IPS DF 6.9 (cell line): Measurements from ENCODE around the gene PGAP1.

ENCODE experiments used
- DNase-seq: peaks from one replicate; pipeline ENCODE4 v3.0.0-alpha.2; 2013; ENCODE audit warnings: low read depth, low spot score
- H3K27ac ChIP-seq: one replicate; pipeline ENCODE4 v1.5.1; 2013; ENCODE audit warnings: low read length, control low read depth
- H3K27me3 ChIP-seq: 2 replicates; pipeline ENCODE4 v1.6.1; 2013; ENCODE audit warnings: mild to moderate bottlenecking, low read length; ENCODE audit not compliant: control insufficient read depth, insufficient read depth
- H3K36me3 ChIP-seq: 2 replicates; pipeline ENCODE4 v1.6.1; 2013; ENCODE audit warnings: low read length; ENCODE audit not compliant: control insufficient read depth, insufficient read depth
- H3K4me1 ChIP-seq: 2 replicates; pipeline ENCODE4 v1.6.1; 2013; ENCODE audit warnings: low read length; ENCODE audit not compliant: control insufficient read depth, insufficient read depth
- H3K4me3 ChIP-seq: 2 replicates; pipeline ENCODE4 v1.5.1; 2013; ENCODE audit warnings: mild to moderate bottlenecking, low read length
- H3K9me3 ChIP-seq: 2 replicates; pipeline ENCODE4 v1.6.1; 2013; ENCODE audit warnings: low read length, inconsistent platforms; ENCODE audit not compliant: control insufficient read depth, insufficient read depth
- WGBS: extraction: QIAGEN DNeasy Blood & Tissue Kit; methylation state at CpG from one replicate; pipeline ENCODE4 v1.1.7; 2013; ENCODE audit warnings: mixed read lengths, missing lambda C conversion rate; ENCODE audit not compliant: insufficient read length, insufficient coverage; 5-methylcytosine and 5-hydroxymethylcytosine counted together

The PGAP1 gene

DNA sequence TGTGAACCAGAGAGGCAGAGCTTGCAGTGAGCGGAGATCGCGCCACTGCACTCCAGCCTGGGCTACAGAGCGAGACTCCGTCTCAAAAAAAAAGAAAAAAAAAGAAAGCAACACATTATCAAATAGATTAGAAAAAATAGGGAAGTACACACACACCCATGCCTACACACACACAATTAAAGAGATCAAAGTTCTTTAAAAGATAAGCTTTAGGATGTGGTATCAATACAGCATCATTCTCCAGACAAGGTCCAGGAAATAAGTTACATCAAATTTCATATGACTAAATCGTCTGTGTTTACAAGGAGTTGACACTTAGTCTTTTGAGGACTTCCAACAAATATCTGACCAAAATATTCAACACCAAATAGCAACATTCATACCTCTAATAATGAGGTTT is 25.7 kb downstream of the PGAP1 start:
- Histone ChIP-seq H3K27me3 (no peaks in the 10 kb centered on the region), H3K36me3 (no peaks in the 10 kb centered on the region), H3K4me3 (no peak overlapping the region), H3K9me3 (no peaks in the 10 kb centered on the region), H3K4me1 (no peaks in the 10 kb centered on the region), H3K27ac (no peak overlapping the region)
- no peak for DNase-seq
- WGBS: no CpG with 5 or more reads among the region's 6 CpGs

- Histone ChIP-seq H3K27me3 (no peaks in the 10 kb centered on the region), H3K36me3 (no peaks in the 10 kb centered on the region), H3K4me3 (no peak overlapping the region), H3K27ac (no peak overlapping the region), H3K9me3 (no peaks in the 10 kb centered on the region), H3K4me1 (no peaks in the 10 kb centered on the region)
- no CpG with 5 or more reads among the region's 3 CpGs for WGBS
- DNase-seq: no peak
Observed at GRCh38 chr2:196899976-196900375, 26.5 kb downstream of the PGAP1 start.

DNA sequence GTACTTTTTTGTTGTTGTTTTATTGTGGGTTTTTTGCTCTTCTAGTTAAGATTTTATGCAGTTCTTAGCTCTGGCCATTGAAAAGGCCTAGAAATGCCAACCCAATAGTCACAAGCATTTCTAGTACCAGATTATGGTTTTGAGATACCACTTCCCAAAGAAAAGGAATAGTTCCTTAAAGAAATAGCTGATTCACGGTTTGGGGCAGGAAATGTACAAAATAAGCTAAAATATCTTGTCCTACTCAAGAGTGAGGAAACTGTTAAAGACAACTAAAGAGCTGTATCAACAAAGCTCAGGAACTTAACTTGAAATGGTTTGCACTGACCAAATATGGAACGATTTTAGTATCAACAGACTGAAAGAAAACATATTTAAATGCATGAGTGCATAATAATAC is 35.4 kb downstream of the PGAP1 start:
- Histone ChIP-seq H3K27ac (no peak overlapping the region), H3K9me3 (no peaks in the 10 kb centered on the region), H3K4me3 (no peak overlapping the region), H3K4me1 (no peaks in the 10 kb centered on the region), H3K36me3 (no peaks in the 10 kb centered on the region), H3K27me3 (no peaks in the 10 kb centered on the region)
- DNase-seq: no peak
- WGBS: no CpG with 5 or more reads among the region's 2 CpGs

DNA sequence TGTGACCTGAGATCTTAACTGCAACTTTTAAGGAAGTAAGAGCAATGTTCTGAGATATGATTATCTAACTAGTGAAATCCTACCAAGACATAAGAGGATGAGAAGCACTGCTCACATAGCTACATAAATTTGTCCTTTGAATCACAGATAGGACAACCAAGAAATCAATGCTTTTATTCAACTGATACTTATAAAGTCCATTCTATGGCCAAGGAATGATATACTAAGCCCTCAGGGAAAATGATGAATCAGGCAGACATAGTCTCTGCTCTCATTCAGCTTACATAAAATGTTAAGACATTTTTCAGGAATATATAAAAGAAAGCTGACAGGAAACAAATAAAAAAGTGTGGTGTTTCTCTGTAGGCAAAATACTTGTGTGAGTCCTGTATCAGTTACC is 39.1 kb downstream of the PGAP1 start:
- Histone ChIP-seq H3K4me3 (no peak overlapping the region), H3K36me3 (no peaks in the 10 kb centered on the region), H3K4me1 (no peaks in the 10 kb centered on the region), H3K27ac (no peak overlapping the region), H3K27me3 (no peaks in the 10 kb centered on the region), H3K9me3 (no peaks in the 10 kb centered on the region)
- DNase-seq: no peak

GRCh38 chr2:196884368-196884767 is 42.1 kb downstream of the PGAP1 start:
- H3K4me3 ChIP-seq: no peak overlapping the region
- no peaks in the 10 kb centered on the region for H3K27me3 ChIP-seq
- DNase-seq: no peak
- H3K27ac ChIP-seq: no peak overlapping the region
- no peaks in the 10 kb centered on the region for H3K4me1 ChIP-seq
- H3K36me3 ChIP-seq: no peaks in the 10 kb centered on the region
- no CpG with 5 or more reads among the region's 2 CpGs for WGBS
- H3K9me3 ChIP-seq: no peaks in the 10 kb centered on the region

GRCh38 chr2:196876364-196876763 is 50.1 kb downstream of the PGAP1 start:
- no peaks in the 10 kb centered on the region for H3K4me1 ChIP-seq
- DNase-seq: no peak
- WGBS: no CpG with 5 or more reads among the region's 1 CpG
- H3K9me3 ChIP-seq: no peaks in the 10 kb centered on the region
- H3K27ac ChIP-seq: no peak overlapping the region
- H3K27me3 ChIP-seq: no peaks in the 10 kb centered on the region
- no peak overlapping the region for H3K4me3 ChIP-seq
- no peaks in the 10 kb centered on the region for H3K36me3 ChIP-seq

DNA sequence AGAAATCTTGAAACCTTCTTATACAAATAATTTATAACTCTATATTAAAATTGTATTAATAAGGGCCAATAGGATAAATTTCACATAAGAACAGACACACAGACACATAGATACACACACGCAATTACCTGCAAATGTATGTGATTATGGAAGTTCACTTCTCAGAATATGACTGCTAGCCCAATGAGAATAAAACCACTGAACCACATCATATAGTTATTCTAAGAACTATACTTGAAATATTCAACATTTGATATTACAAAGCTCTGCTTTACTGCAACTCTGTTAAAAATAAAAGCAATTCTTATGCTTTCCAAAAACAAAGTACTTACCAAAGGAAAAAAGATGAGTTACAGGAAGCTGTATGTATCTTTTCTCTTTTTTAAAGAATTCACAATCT is 51.1 kb downstream of the PGAP1 start:
- Histone ChIP-seq H3K27me3 (no peaks in the 10 kb centered on the region), H3K4me1 (no peaks in the 10 kb centered on the region), H3K27ac (no peak overlapping the region), H3K36me3 (no peaks in the 10 kb centered on the region), H3K4me3 (no peak overlapping the region), H3K9me3 (no peaks in the 10 kb centered on the region)
- WGBS: no CpG with 5 or more reads among the region's 1 CpG
- no peak for DNase-seq

DNA sequence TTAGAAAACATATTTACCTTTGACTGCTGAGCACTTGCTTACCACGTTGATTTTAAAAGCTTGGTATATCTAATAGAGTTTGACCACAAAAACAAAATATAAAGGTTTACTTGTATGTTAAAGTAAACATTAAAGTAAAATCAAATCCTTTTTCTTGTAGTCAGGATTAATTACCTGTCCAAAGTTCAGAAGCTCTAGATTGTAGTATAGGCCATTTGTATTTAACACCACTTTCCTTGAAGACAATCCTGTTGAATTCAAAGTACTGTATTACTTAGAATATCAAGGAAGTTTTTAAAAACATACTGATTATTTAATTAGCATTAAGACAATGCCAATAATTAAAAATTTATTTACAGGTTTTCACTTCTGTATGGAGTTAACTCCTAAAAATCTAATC is 53.0 kb downstream of the PGAP1 start:
- WGBS: no CpG with 5 or more reads among the region's 1 CpG
- Histone ChIP-seq H3K9me3 (no peaks in the 10 kb centered on the region), H3K27ac (no peak overlapping the region), H3K4me1 (no peaks in the 10 kb centered on the region), H3K4me3 (no peak overlapping the region), H3K36me3 (no peaks in the 10 kb centered on the region), H3K27me3 (no peaks in the 10 kb centered on the region)
- no peak for DNase-seq

GRCh38 chr2:196854629-196855028 is 71.9 kb downstream of the PGAP1 start:
- Histone ChIP-seq H3K27ac (no peak overlapping the region), H3K4me1 (no peaks in the 10 kb centered on the region), H3K9me3 (no peaks in the 10 kb centered on the region), H3K4me3 (no peak overlapping the region), H3K36me3 (no peaks in the 10 kb centered on the region), H3K27me3 (no peaks in the 10 kb centered on the region)
- no CpG with 5 or more reads among the region's 1 CpG for WGBS
- DNase-seq: no peak

DNA sequence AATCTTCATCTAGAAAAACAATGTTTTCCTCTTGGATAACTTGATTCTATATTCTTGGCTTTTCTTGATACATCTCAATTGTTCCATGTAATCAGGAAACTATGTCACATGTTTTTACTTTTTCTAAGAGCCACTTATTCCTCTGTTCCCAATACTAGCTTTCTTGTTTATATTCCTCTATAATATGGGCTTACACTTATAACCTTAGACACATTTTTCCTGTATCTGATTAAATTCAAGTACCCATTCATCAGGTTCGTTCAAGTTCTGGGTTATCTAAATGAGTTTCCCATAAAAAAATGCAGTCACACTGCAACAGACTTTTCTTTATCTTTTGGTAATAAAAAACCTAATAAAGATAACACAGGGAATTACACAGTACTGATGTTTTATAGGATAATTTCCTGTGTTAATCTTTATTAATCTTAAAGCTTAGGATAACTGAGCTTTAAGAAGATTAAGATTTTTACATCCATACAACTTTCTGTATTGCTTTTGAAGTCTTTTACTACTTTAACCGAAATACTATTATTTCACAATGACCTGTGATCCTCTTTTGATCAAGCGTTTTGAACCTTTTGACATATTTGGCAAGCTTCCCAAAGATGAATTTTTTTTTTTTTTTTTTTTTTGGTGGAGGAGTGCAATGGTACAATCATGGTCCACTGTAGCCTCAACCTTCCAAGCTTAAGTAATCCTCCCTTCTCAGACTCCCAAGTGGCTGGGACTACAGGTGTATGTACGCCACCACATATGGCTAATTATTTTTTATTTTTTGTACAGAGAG is 73.0 kb downstream of the PGAP1 start:
- WGBS: no CpG with 5 or more reads among the region's 4 CpGs
- no peak overlapping the region for H3K27ac ChIP-seq
- no peak for DNase-seq
- H3K9me3 ChIP-seq: no peaks in the 10 kb centered on the region
- no peaks in the 10 kb centered on the region for H3K4me1 ChIP-seq
- no peaks in the 10 kb centered on the region for H3K27me3 ChIP-seq
- H3K36me3 ChIP-seq: no peaks in the 10 kb centered on the region
- H3K4me3 ChIP-seq: no peak overlapping the region

GRCh38 chr2:196851088-196851487 is 75.4 kb downstream of the PGAP1 start:
- Histone ChIP-seq H3K36me3 (no peaks in the 10 kb centered on the region), H3K4me1 (no peaks in the 10 kb centered on the region), H3K27me3 (no peaks in the 10 kb centered on the region), H3K9me3 (no peaks in the 10 kb centered on the region), H3K4me3 (no peak overlapping the region), H3K27ac (no peak overlapping the region)
- DNase-seq: no peak
- WGBS: no CpG with 5 or more reads among the region's 1 CpG
